Measurements from ENCODE around the gene MX1. TPM values are rescaled to one million over a fixed set of nuclear protein-coding genes. Genes with fewer than 3 reads are reported as not detected.
A peak's percentile ranks its signal among the peaks of the same experiment; 100 is the strongest.

Gene MX1
- total RNA-seq, 1 donor from 2014 or later: 2.4 TPM

GRCh38 chr21:41396558-41397075, 29.4 kb upstream of the MX1 start:
- Histone ChIP-seq H3K4me3 (ENCODE audit: low read depth, low read length) (no peak overlapping the region), H3K27me3 (ENCODE audit: control insufficient read depth, insufficient read depth, low read length) (no peaks in the 10 kb centered on the region), H3K36me3 (ENCODE audit: control insufficient read depth, insufficient read depth, low read length) (no peaks in the 10 kb centered on the region)
- FAIRE-seq (no peak), DNase-seq (ENCODE audit: low read depth) (peak; percentile 41)
- no peak for TF ChIP-seq CTCF (IDR thresholded peaks at IDR 0.05; ENCODE audit: insufficient read depth, low read length, severe bottlenecking)

GRCh38 chr21:41397471-41397891, 28.6 kb upstream of the MX1 start:
- TF ChIP-seq CTCF (IDR thresholded peaks at IDR 0.05; ENCODE audit: insufficient read depth, low read length, severe bottlenecking): no peak
- Histone ChIP-seq H3K36me3 (ENCODE audit: control insufficient read depth, insufficient read depth, low read length) (no peaks in the 10 kb centered on the region), H3K4me3 (ENCODE audit: low read depth, low read length) (no peak overlapping the region), H3K27me3 (ENCODE audit: control insufficient read depth, insufficient read depth, low read length) (no peaks in the 10 kb centered on the region)
- DNase-seq (ENCODE audit: low read depth): no peak
- no peak for FAIRE-seq

- no peaks in the 10 kb centered on the region for H3K36me3 ChIP-seq (ENCODE audit: control insufficient read depth, insufficient read depth, low read length)
- DNase-seq (ENCODE audit: low read depth): no peak
- H3K4me3 ChIP-seq (ENCODE audit: low read depth, low read length): no peak overlapping the region
- no peak for FAIRE-seq
- H3K27me3 ChIP-seq (ENCODE audit: control insufficient read depth, insufficient read depth, low read length): peaks cover 1% of the 10 kb centered on the region
- TF ChIP-seq CTCF (IDR thresholded peaks at IDR 0.05; ENCODE audit: insufficient read depth, low read length, severe bottlenecking): no peak
Measured at GRCh38 chr21:41398251-41398650, 27.8 kb upstream of the MX1 start.

- no peaks in the 10 kb centered on the region for H3K36me3 ChIP-seq (ENCODE audit: control insufficient read depth, insufficient read depth, low read length)
- DNase-seq (ENCODE audit: low read depth) (no peak), FAIRE-seq (no peak)
- no peak overlapping the region for H3K4me3 ChIP-seq (ENCODE audit: low read depth, low read length)
- peaks cover 1% of the 10 kb centered on the region for H3K27me3 ChIP-seq (ENCODE audit: control insufficient read depth, insufficient read depth, low read length)
- TF ChIP-seq CTCF (IDR thresholded peaks at IDR 0.05; ENCODE audit: insufficient read depth, low read length, severe bottlenecking): no peak
Measured at GRCh38 chr21:41398831-41399230, 27.2 kb upstream of the MX1 start.

GRCh38 chr21:41399246-41399800, 26.7 kb upstream of the MX1 start:
- no peak for TF ChIP-seq CTCF (IDR thresholded peaks at IDR 0.05; ENCODE audit: insufficient read depth, low read length, severe bottlenecking)
- DNase-seq (ENCODE audit: low read depth) (no peak), FAIRE-seq (no peak)
- H3K27me3 ChIP-seq (ENCODE audit: control insufficient read depth, insufficient read depth, low read length): peaks cover 1% of the 10 kb centered on the region
- H3K4me3 ChIP-seq (ENCODE audit: low read depth, low read length): no peak overlapping the region
- no peaks in the 10 kb centered on the region for H3K36me3 ChIP-seq (ENCODE audit: control insufficient read depth, insufficient read depth, low read length)

GRCh38 chr21:41402231-41402630, 23.8 kb upstream of the MX1 start:
- DNase-seq (ENCODE audit: low read depth) (no peak), FAIRE-seq (no peak)
- Histone ChIP-seq H3K36me3 (ENCODE audit: control insufficient read depth, insufficient read depth, low read length) (no peaks in the 10 kb centered on the region), H3K4me3 (ENCODE audit: low read depth, low read length) (no peak overlapping the region), H3K27me3 (ENCODE audit: control insufficient read depth, insufficient read depth, low read length) (peaks cover 3% of the 10 kb centered on the region)
- TF ChIP-seq CTCF (IDR thresholded peaks at IDR 0.05; ENCODE audit: insufficient read depth, low read length, severe bottlenecking): no peak

Measured in bronchial epithelial cell (primary cell).